ENCODE results near the gene SLC24A5. TPM values are rescaled to one million over a fixed set of nuclear protein-coding genes. Genes with fewer than 3 reads are reported as not detected.

Gene SLC24A5
- total and polyA plus RNA-seq, 8 donors, result 0.13 TPM; not detected in 7

- Histone ChIP-seq H3K36me3 (peaks cover 0 to 6% (median 0%) of the 10 kb centered on the region in 4 donors), H3K27ac (no peak overlapping the region), H3K4me1 (peaks cover 0 to 31% (median 3%) of the 10 kb centered on the region in 4 donors), H3K27me3 (no peaks in the 10 kb centered on the region), H3K4me3 (no peak overlapping the region), H3K9me3 (no peaks in the 10 kb centered on the region)
- no peak for DNase-seq
- intact Hi-C loops (cut with DNase I; ENCODE audit: low total_unique reads), result no loop called here
- TF ChIP-seq POLR2AphosphoS5 (IDR thresholded peaks at IDR 0.05), result no peak
- TF ChIP-seq POLR2A (IDR thresholded peaks at IDR 0.05), result no peak
- TF ChIP-seq CTCF (IDR thresholded peaks at IDR 0.05), result no peak
- no peak for TF ChIP-seq EP300 (IDR thresholded peaks at IDR 0.05)
These were observed 25.1 kb downstream of the SLC24A5 start for GRCh38 chr15:48145923-48146322.

DNA sequence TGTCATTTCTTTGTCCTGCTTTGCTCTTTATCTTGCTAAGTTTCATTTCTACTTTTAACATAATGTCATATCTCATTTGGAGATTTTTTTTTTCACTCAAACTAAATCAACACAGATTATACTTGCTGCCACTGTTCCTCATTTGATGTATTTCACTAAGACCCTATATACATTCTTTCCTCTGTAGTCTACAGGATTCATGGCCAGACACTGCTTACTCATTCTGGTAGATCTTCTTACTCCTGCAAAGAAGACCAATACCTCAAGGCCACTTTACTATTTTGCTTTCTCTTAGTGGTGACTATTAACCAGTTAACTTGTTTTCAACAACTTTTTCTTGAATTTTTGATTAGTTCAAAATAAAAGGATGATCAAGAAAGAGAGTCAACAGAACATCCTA, 26.6 kb downstream of the SLC24A5 start:
- TF ChIP-seq CTCF (IDR thresholded peaks at IDR 0.05), result no peak
- TF ChIP-seq POLR2AphosphoS5 (IDR thresholded peaks at IDR 0.05), result no peak
- no peak for TF ChIP-seq POLR2A (IDR thresholded peaks at IDR 0.05)
- no peak for TF ChIP-seq EP300 (IDR thresholded peaks at IDR 0.05)

GRCh38 chr15:48149858-48150257, 29.1 kb downstream of the SLC24A5 start:
- H3K27ac ChIP-seq, result no peak overlapping the region
- H3K27me3 ChIP-seq, result no peaks in the 10 kb centered on the region
- no peak for TF ChIP-seq EP300 (IDR thresholded peaks at IDR 0.05)
- TF ChIP-seq POLR2A (IDR thresholded peaks at IDR 0.05), result no peak
- TF ChIP-seq CTCF (IDR thresholded peaks at IDR 0.05), result no peak
- TF ChIP-seq POLR2AphosphoS5 (IDR thresholded peaks at IDR 0.05), result no peak
- intact Hi-C loops (cut with DNase I; ENCODE audit: low total_unique reads), result no loop called here
- peaks cover 0 to 10% (median 0%) of the 10 kb centered on the region in 4 donors for H3K4me1 ChIP-seq
- no peak for DNase-seq
- H3K4me3 ChIP-seq, result no peak overlapping the region
- H3K36me3 ChIP-seq, result peaks cover 2 to 22% (median 12%) of the 10 kb centered on the region in 4 donors
- H3K9me3 ChIP-seq, result no peaks in the 10 kb centered on the region
- 85 to 88% (median 87%) methylated on average over 4 of the region's 4 CpGs for WGBS, 5 donors

More for the DNA sequence above, 26.6 kb downstream of the SLC24A5 start:
- peaks cover 0 to 31% (median 3%) of the 10 kb centered on the region in 4 donors for H3K4me1 ChIP-seq
- peaks cover 0 to 17% (median 6%) of the 10 kb centered on the region in 4 donors for H3K36me3 ChIP-seq
- no peak for DNase-seq
- no peak overlapping the region for H3K4me3 ChIP-seq
- no peaks in the 10 kb centered on the region for H3K27me3 ChIP-seq
- intact Hi-C loops (cut with DNase I; ENCODE audit: low total_unique reads), result no loop called here
- H3K9me3 ChIP-seq, result no peaks in the 10 kb centered on the region
- H3K27ac ChIP-seq, result no peak overlapping the region

- no peaks in the 10 kb centered on the region for H3K4me1 ChIP-seq
- H3K27ac ChIP-seq, result no peak overlapping the region
- H3K27me3 ChIP-seq, result no peaks in the 10 kb centered on the region
- H3K36me3 ChIP-seq, result peaks cover 2 to 30% (median 14%) of the 10 kb centered on the region in 4 donors
- no peaks in the 10 kb centered on the region for H3K9me3 ChIP-seq
- no peak for TF ChIP-seq CTCF (IDR thresholded peaks at IDR 0.05)
- no peak for TF ChIP-seq POLR2A (IDR thresholded peaks at IDR 0.05)
- no peak for TF ChIP-seq POLR2AphosphoS5 (IDR thresholded peaks at IDR 0.05)
- TF ChIP-seq EP300 (IDR thresholded peaks at IDR 0.05), result no peak
- WGBS, 5 donors, result 93 to 97% (median 95%) methylated on average over 2 of the region's 2 CpGs
- H3K4me3 ChIP-seq, result no peak overlapping the region
- no peak for DNase-seq
- intact Hi-C loops (cut with DNase I; ENCODE audit: low total_unique reads), result no loop called here
These were observed 32.7 kb downstream of the SLC24A5 start for GRCh38 chr15:48153526-48153925.
